Choroid plexus epithelial cell (primary cell): ENCODE results near the gene MSX1.
A peak's percentile ranks its signal among the peaks of the same experiment; 100 is the strongest.

Experiments
- DNase-seq: peaks from one replicate; pipeline ENCODE4 v3.0.0-alpha.2; 2010; ENCODE audit warnings: low read depth
- H3K4me3 ChIP-seq: 2 replicates; pipeline ENCODE4 v1.5.1; 2011; ENCODE audit warnings: low read depth, mild to moderate bottlenecking, control low read depth, low read length, moderate library complexity
- TF ChIP-seq, protein P1 (sequence below): conservative IDR thresholded peaks from 2 replicates; pipeline ENCODE4 v1.5.1; 2011; ENCODE audit warnings: low read depth, mild to moderate bottlenecking, control low read depth, inconsistent platforms, low read length, moderate library complexity

Gene MSX1

GRCh38 chr4:4874254-4874653, 14.8 kb downstream of the MSX1 start:
- TF ChIP-seq, protein P1, sequence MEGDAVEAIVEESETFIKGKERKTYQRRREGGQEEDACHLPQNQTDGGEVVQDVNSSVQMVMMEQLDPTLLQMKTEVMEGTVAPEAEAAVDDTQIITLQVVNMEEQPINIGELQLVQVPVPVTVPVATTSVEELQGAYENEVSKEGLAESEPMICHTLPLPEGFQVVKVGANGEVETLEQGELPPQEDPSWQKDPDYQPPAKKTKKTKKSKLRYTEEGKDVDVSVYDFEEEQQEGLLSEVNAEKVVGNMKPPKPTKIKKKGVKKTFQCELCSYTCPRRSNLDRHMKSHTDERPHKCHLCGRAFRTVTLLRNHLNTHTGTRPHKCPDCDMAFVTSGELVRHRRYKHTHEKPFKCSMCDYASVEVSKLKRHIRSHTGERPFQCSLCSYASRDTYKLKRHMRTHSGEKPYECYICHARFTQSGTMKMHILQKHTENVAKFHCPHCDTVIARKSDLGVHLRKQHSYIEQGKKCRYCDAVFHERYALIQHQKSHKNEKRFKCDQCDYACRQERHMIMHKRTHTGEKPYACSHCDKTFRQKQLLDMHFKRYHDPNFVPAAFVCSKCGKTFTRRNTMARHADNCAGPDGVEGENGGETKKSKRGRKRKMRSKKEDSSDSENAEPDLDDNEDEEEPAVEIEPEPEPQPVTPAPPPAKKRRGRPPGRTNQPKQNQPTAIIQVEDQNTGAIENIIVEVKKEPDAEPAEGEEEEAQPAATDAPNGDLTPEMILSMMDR: no peak
- no peak for DNase-seq
- H3K4me3 ChIP-seq: no peak overlapping the region

GRCh38 chr4:4875147-4875546, 15.7 kb downstream of the MSX1 start:
- TF ChIP-seq, protein P1: no peak
- DNase-seq: no peak
- H3K4me3 ChIP-seq: no peak overlapping the region

- TF ChIP-seq, protein P1: no peak
- H3K4me3 ChIP-seq: no peak overlapping the region
- no peak for DNase-seq
Observed at GRCh38 chr4:4875611-4876010, 16.1 kb downstream of the MSX1 start.

- TF ChIP-seq, protein P1: no peak
- DNase-seq: no peak
Observed at GRCh38 chr4:4876945-4877661, 17.6 kb downstream of the MSX1 start.

GRCh38 chr4:4880492-4880891, 21.0 kb downstream of the MSX1 start:
- peak; percentile 27 for DNase-seq
- H3K4me3 ChIP-seq: no peak overlapping the region
- TF ChIP-seq, protein P1: peak; percentile 62

More at GRCh38 chr4:4876945-4877661, 17.6 kb downstream of the MSX1 start:
- H3K4me3 ChIP-seq: no peak overlapping the region

DNA sequence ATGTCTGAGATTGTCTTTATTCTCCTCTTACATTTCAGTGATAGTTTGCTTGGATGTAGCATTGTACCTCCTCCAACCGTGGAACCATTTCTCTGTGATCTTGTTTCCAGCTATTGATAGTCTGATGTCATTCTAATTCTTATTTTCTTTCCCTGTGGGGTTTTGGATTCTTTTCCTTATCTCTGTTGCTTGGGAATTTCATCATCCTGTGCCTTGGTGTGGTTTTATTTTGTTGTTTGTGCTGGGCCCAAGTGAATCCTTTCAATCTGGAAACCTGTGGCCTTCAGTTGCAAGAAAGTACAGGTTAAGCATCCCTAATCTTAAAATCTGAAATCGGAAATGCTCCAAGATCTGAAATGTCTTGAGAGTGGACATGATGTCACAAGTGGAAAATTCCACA, 22.0 kb downstream of the MSX1 start:
- TF ChIP-seq, protein P1: no peak
- DNase-seq: peak; percentile 12

GRCh38 chr4:4884611-4885010, 25.1 kb downstream of the MSX1 start:
- no peak overlapping the region for H3K4me3 ChIP-seq
- DNase-seq: no peak
- TF ChIP-seq, protein P1: no peak

More for the DNA sequence above, 22.0 kb downstream of the MSX1 start:
- H3K4me3 ChIP-seq: no peak overlapping the region
